CD4-positive, alpha-beta memory T cell (primary cell): ENCODE measurements around the gene ACTC1. TPM values are rescaled to one million over a fixed set of nuclear protein-coding genes. Genes with fewer than 3 reads are reported as not detected.

Experiments used
- CTCF ChIA-PET: fragments of 350-600 bp; sonication (Branson Sonifier 250); formaldehyde crosslinking; loops from one replicate; lab custom pipeline; 2021; ENCODE audit warnings: inconsistent platforms; ENCODE audit not compliant: partially characterized antibody; lab: Charles Lee
- POLR2A ChIA-PET: fragments of 350-600 bp; sonication (Branson Sonifier 250); formaldehyde crosslinking; loops from one replicate; lab custom pipeline; 2021; ENCODE audit not compliant: partially characterized antibody; lab: Charles Lee
- DNase-seq, 5 donors: peaks; one replicate each; pipeline versions ENCODE4 v3.0.0 to v3.0.0-alpha.2; 2020 to 2022; ENCODE audit warnings: mixed read lengths in 1 of 5
- H3K27ac ChIP-seq: one replicate; pipeline ENCODE4 v1.7.0; 2013; ENCODE audit warnings: low read depth, low read length
- H3K27me3 ChIP-seq: 2 replicates; pipeline ENCODE4 v1.7.0; 2013; ENCODE audit warnings: mild to moderate bottlenecking, low read length, moderate library complexity; ENCODE audit not compliant: insufficient read depth
- H3K36me3 ChIP-seq: 2 replicates; pipeline ENCODE4 v1.7.0; 2013; ENCODE audit warnings: mild to moderate bottlenecking, low read length, moderate library complexity; ENCODE audit not compliant: insufficient read depth
- H3K4me1 ChIP-seq: 2 replicates; pipeline ENCODE4 v1.7.0; 2013; ENCODE audit warnings: mild to moderate bottlenecking, low read length, moderate library complexity; ENCODE audit not compliant: insufficient read depth
- H3K4me3 ChIP-seq, 2 donors: one replicate each; pipeline ENCODE4 v1.7.0; 2013; ENCODE audit warnings: low read length in 2 of 2, mild to moderate bottlenecking in 1 of 2
- H3K9me3 ChIP-seq, 2 donors: one replicate each; pipeline ENCODE4 v1.7.0; 2013; ENCODE audit warnings: low read length in 2 of 2, control low read depth in 1 of 2; ENCODE audit not compliant: control insufficient read depth in 1 of 2
- H3K27ac Mint-ChIP-seq, 7 donors: one replicate each; pipeline ENCODE4 v1.8.0; 2020 to 2021; ENCODE audit warnings: mixed read lengths in 7 of 7, mild to moderate bottlenecking in 6 of 7, inconsistent platforms in 3 of 7, moderate library complexity in 3 of 7
- H3K27me3 Mint-ChIP-seq, 2 donors: one replicate each; pipeline ENCODE4 v1.8.0; 2020 to 2021; ENCODE audit warnings: mixed read lengths in 2 of 2
- H3K36me3 Mint-ChIP-seq, 2 donors: one replicate each; pipeline ENCODE4 v1.8.0; 2020 to 2021; ENCODE audit warnings: mixed read lengths in 2 of 2, inconsistent platforms in 1 of 2, mild to moderate bottlenecking in 1 of 2
- H3K4me1 Mint-ChIP-seq, 4 donors: one replicate each; pipeline ENCODE4 v1.8.0; 2020 to 2021; ENCODE audit warnings: mixed read lengths in 4 of 4, mild to moderate bottlenecking in 1 of 4
- H3K4me3 Mint-ChIP-seq, 8 donors: one replicate each; pipeline ENCODE4 v1.8.0; 2020 to 2021; ENCODE audit warnings: mixed read lengths in 8 of 8, mild to moderate bottlenecking in 7 of 8, moderate library complexity in 6 of 8, inconsistent platforms in 3 of 8
- H3K9me3 Mint-ChIP-seq, 8 donors: one replicate each; pipeline ENCODE4 v1.8.0; 2020 to 2021; ENCODE audit warnings: mixed read lengths in 8 of 8, mild to moderate bottlenecking in 5 of 8, inconsistent platforms in 3 of 8, moderate library complexity in 1 of 8
- intact Hi-C: fragments of 100-400 bp; cut with micrococcal nuclease; formaldehyde crosslinking; loops from one replicate; pipeline ENCODE4 v1.15.1; 2023
- polyA plus RNA-seq, 2 donors: library from polyadenylated mRNA; unstranded; fragments of 300-500 nt; fragmentation: Illumina TruSeq; gene quantifications; one replicate each; pipeline ENCODE4 v1.2.3, GENCODE V29; 2021
- total RNA-seq, 2 experiments: library from RNA; stranded (reverse); gene quantifications; one replicate each; pipeline ENCODE4 v1.2.3, GENCODE V29; 2021

ACTC1 gene
- total and polyA plus RNA-seq, 4 experiments from 2014 or later = not detected

GRCh38 chr15:34757262-34757661 is 38.1 kb downstream of the ACTC1 start:
- H3K9me3 Mint-ChIP-seq = no peaks in the 10 kb centered on the region
- no peak overlapping the region for H3K27ac Mint-ChIP-seq
- CTCF ChIA-PET = no interaction called here

GRCh38 chr15:34755419-34755773 is 40.0 kb downstream of the ACTC1 start:
- H3K27me3 Mint-ChIP-seq = peaks cover 28 to 53% of the 10 kb centered on the region in 2 donors
- no peak for DNase-seq
- no peak overlapping the region for H3K27ac ChIP-seq

More at GRCh38 chr15:34757262-34757661, 38.1 kb downstream of the ACTC1 start:
- H3K27me3 ChIP-seq = peaks cover 18% of the 10 kb centered on the region
- H3K4me1 ChIP-seq = no peaks in the 10 kb centered on the region
- intact Hi-C loops = no loop called here
- Mint-ChIP-seq H3K4me3 (peak overlapping the region in 1 of 8 donors; percentile 23), H3K36me3 (no peaks in the 10 kb centered on the region), H3K27me3 (peaks cover 25 to 47% of the 10 kb centered on the region in 2 donors), H3K4me1 (peaks cover 4 to 19% (median 5%) of the 10 kb centered on the region in 4 donors)
- no peaks in the 10 kb centered on the region for H3K9me3 ChIP-seq
- no peak for DNase-seq
- no peak overlapping the region for H3K4me3 ChIP-seq
- H3K36me3 ChIP-seq = no peaks in the 10 kb centered on the region
- POLR2A ChIA-PET = no interaction called here
- H3K27ac ChIP-seq = no peak overlapping the region

GRCh38 chr15:34754674-34755418 is 40.5 kb downstream of the ACTC1 start, which contains the start of gene GJD2:
TSS of gene GJD2 (minus strand) at chr15:34754998. CDS start at chr15:34754488, 510 bp downstream.
- H3K27ac Mint-ChIP-seq = no peak within 1 kb of the TSS

More at GRCh38 chr15:34755419-34755773, 40.0 kb downstream of the ACTC1 start:
- Mint-ChIP-seq H3K4me3 (peak overlapping the region in 4 of 8 donors; percentile 37 to 59 (median 53)), H3K9me3 (no peaks in the 10 kb centered on the region), H3K36me3 (no peaks in the 10 kb centered on the region), H3K27ac (no peak overlapping the region), H3K4me1 (peaks cover 2 to 15% (median 4%) of the 10 kb centered on the region in 4 donors)
- H3K4me3 ChIP-seq = no peak overlapping the region
- H3K27me3 ChIP-seq = peaks cover 18% of the 10 kb centered on the region
- H3K36me3 ChIP-seq = no peaks in the 10 kb centered on the region
- H3K4me1 ChIP-seq = no peaks in the 10 kb centered on the region
- POLR2A ChIA-PET = no interaction called here
- H3K9me3 ChIP-seq = no peaks in the 10 kb centered on the region
- intact Hi-C loops = no loop called here
- CTCF ChIA-PET = no interaction called here

DNA sequence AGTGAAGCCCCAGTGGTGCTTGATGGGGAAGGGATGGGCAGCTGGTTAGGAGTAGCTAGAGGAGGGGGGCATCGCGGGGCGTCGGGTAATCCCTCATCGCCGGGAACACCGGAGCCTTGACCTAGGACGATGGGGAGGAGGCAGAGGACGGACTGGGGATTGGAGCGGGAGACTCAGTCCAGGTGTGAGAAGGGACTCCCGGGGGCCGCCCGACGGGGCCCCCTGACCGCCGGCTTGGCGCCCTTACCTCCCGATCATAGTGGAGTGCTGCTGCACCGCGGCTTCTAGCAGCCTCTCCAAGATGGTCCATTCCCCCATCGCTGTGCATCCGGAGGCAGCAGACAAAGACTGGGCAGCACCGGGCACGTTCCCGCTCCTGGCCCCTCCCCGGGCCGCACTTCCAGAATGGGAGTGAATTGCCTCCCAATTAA is 41.2 kb downstream of the ACTC1 start:
- H3K4me3 ChIP-seq = no peak overlapping the region
- no peaks in the 10 kb centered on the region for H3K9me3 ChIP-seq
- ChIA-PET POLR2A (no interaction called here), CTCF (no interaction called here)
- H3K27ac ChIP-seq = no peak overlapping the region
- Mint-ChIP-seq H3K27ac (no peak overlapping the region), H3K4me3 (peak overlapping the region in 4 of 8 donors; percentile 45 to 68 (median 54)), H3K9me3 (peaks cover 0 to 2% (median 0%) of the 10 kb centered on the region in 8 donors), H3K27me3 (peaks cover 28 to 53% of the 10 kb centered on the region in 2 donors), H3K36me3 (no peaks in the 10 kb centered on the region), H3K4me1 (peaks cover 2 to 15% (median 4%) of the 10 kb centered on the region in 4 donors)
- peaks cover 18% of the 10 kb centered on the region for H3K27me3 ChIP-seq
- H3K36me3 ChIP-seq = no peaks in the 10 kb centered on the region
- no peaks in the 10 kb centered on the region for H3K4me1 ChIP-seq
- intact Hi-C loops = no loop called here
- DNase-seq = no peak

More at GRCh38 chr15:34754674-34755418, 40.5 kb downstream of the ACTC1 start, which contains the start of gene GJD2:
- Mint-ChIP-seq H3K4me3 (peak within 1 kb of the TSS in 6 of 8 donors; percentile 3 to 68 (median 56)), H3K27me3 (peaks cover 28 to 54% of the 10 kb centered on the region in 2 donors), H3K36me3 (no peaks in the 10 kb centered on the region), H3K4me1 (peaks cover 2 to 15% (median 4%) of the 10 kb centered on the region in 4 donors), H3K9me3 (peaks cover 0 to 2% (median 0%) of the 10 kb centered on the region in 8 donors)
- Histone ChIP-seq H3K4me1 (no peaks in the 10 kb centered on the region), H3K9me3 (no peaks in the 10 kb centered on the region), H3K27me3 (peaks cover 18% of the 10 kb centered on the region), H3K36me3 (no peaks in the 10 kb centered on the region), H3K4me3 (no peak within 1 kb of the TSS), H3K27ac (no peak within 1 kb of the TSS)
- intact Hi-C loops = no loop called here
- ChIA-PET CTCF (no interaction called here), POLR2A (no interaction called here)
- DNase-seq = no peak

- Mint-ChIP-seq H3K27me3 (peaks cover 27 to 46% of the 10 kb centered on the region in 2 donors), H3K4me1 (peaks cover 2 to 15% (median 4%) of the 10 kb centered on the region in 4 donors), H3K27ac (no peak overlapping the region), H3K36me3 (no peaks in the 10 kb centered on the region), H3K4me3 (peak overlapping the region in 3 of 8 donors; percentile 18 to 68 (median 45)), H3K9me3 (peaks cover 0 to 2% (median 0%) of the 10 kb centered on the region in 8 donors)
- POLR2A ChIA-PET = no interaction called here
- Histone ChIP-seq H3K4me1 (no peaks in the 10 kb centered on the region), H3K36me3 (no peaks in the 10 kb centered on the region), H3K9me3 (no peaks in the 10 kb centered on the region), H3K27me3 (peaks cover 14% of the 10 kb centered on the region), H3K27ac (no peak overlapping the region), H3K4me3 (no peak overlapping the region)
- DNase-seq = no peak
- CTCF ChIA-PET = no interaction called here
- intact Hi-C loops = no loop called here
Observed at GRCh38 chr15:34753236-34753894, 42.0 kb downstream of the ACTC1 start.

- H3K36me3 Mint-ChIP-seq = no peaks in the 10 kb centered on the region
- peaks cover 18 to 26% of the 10 kb centered on the region in 2 donors for H3K27me3 Mint-ChIP-seq
- H3K27me3 ChIP-seq = no peaks in the 10 kb centered on the region
- H3K27ac ChIP-seq = no peak overlapping the region
- intact Hi-C loops = no loop called here
- no peak overlapping the region for H3K4me3 Mint-ChIP-seq
- ChIA-PET POLR2A (no interaction called here), CTCF (no interaction called here)
- H3K9me3 Mint-ChIP-seq = peaks cover 0 to 2% (median 0%) of the 10 kb centered on the region in 8 donors
- H3K9me3 ChIP-seq = no peaks in the 10 kb centered on the region
- H3K27ac Mint-ChIP-seq = no peak overlapping the region
- H3K36me3 ChIP-seq = no peaks in the 10 kb centered on the region
- H3K4me1 ChIP-seq = no peaks in the 10 kb centered on the region
- no peak overlapping the region for H3K4me3 ChIP-seq
- peaks cover 0 to 5% (median 3%) of the 10 kb centered on the region in 4 donors for H3K4me1 Mint-ChIP-seq
- DNase-seq = no peak
Observed at GRCh38 chr15:34749691-34750090, 45.7 kb downstream of the ACTC1 start.
